D341Med (cell line): ENCODE results near the gene SLAIN2.
"Not testable (repeated sequence)": the region's sequence is repeated elsewhere in the genome, so short reads cannot be mapped to it uniquely, and the experiment has no call there.

ENCODE experiments used
- DNase-seq: peaks from one replicate; pipeline ENCODE4 v3.0.0; 2012; ENCODE audit warnings: low spot score

The SLAIN2 gene

DNA sequence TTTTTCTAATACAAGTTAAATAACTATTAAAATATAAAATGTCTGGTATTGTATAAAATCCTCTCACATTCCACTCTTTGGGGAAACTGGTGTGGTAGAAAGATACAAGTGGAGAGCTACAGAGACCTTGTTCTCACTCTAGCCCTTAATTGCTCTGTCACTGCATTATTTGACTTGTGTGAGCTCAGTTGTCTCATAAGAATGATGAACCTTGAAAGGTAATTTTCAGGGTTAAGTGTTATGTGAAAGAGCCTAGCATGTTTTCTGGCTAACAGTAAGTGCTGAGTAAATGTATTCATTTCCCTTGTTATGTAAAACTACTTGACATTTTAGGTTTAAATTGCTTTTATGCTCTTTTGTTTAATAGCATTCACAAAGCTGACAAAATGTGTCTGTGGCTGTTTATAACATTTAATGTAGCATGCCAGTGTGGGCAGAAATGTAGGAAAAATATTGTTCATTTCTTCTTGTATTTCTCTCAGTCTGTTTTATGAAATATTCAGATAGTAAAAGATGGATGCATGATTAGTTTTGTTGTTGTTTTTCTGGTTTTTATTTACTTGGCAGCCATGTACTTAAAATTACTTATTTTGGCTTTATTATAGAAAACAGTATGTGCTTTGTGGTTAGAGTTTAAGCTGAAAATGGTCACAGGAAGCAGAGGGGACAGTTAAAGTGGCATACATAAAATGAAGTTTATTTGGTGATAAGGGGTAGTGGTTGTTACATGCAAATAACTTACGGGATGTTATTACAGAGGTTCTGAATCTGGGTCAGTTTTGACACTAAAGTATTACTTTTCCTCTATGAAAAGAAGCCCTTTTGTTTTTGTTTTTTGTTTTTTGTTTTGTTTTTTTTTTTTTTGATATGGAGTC lies 29.2 kb downstream of the SLAIN2 start:
- DNase-seq, result no peak

DNA sequence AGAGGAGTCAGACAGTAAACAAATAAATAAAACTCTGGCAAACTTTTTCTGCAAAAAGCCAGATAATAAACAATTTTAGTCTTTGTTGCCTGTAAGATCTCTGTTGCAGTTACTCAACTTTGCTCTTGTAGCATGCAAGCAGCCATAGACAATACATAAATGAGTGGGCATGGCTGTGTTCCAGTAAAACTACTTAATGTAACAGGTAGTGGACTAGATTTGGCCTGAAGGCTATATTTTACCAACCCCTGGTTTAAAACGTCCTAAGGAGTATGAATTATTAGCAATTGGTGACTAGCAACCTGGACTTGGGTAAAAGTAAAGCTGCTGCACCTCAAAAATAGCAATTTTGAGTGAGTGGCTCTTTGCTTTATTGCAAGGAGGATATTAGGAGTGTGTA lies 30.9 kb downstream of the SLAIN2 start:
- DNase-seq, result no peak

DNA sequence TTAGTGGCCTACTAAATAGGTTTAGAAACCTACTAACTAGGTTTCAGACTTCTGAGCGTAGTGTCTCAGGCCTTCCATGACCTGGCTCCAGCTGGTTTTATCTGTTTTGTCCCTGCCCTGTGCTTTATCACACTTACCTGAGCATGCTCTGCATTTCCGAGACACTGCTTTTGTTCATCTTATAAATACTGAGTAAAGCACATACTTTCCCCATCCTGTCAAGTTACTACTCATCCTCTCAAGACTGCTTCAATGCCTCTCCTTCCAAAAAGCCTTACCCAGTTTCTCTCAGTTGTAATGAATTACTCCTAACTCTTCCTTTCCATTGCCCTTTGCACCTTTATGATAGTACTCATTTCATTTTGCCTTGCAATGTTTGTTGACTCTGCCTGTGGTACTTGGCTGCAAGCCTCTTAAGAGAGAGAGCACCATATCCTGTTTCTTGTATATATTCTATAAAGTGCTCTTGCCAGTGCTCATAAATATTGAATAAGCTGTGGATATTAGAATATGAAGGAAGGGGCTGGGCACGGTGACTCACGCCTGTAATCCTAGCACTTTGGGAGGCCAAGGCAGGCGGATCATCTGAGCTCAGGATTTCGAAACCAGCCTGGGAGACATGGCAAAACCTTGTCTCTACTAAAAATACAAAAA lies 34.4 kb downstream of the SLAIN2 start:
- DNase-seq, result no peak

DNA sequence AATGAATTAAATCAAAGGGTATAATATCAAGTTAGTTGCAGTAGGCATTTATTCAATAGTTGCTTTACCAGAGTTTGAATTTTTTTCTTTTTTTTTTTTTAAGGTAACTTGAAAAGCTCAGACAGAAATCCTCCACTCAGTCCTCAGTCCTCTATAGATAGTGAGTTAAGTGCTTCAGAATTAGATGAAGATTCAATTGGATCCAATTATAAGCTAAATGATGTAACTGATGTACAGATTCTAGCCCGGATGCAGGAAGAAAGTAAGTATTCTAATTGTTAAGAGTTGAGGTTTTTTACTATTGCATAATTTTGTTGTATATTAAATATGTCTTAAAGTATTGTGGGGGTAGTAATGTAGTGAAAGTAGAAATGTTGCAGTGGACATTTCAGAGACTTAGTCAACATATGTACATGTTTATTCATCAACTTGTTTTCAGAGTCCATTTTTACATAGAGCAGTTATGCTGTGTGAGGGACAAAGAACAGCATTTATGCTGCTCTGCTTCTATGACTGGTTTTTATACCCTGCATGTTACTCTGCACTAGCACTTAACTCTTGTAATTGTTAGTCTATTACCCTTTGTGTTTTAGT lies 38.4 kb downstream of the SLAIN2 start:
- DNase-seq, result no peak

DNA sequence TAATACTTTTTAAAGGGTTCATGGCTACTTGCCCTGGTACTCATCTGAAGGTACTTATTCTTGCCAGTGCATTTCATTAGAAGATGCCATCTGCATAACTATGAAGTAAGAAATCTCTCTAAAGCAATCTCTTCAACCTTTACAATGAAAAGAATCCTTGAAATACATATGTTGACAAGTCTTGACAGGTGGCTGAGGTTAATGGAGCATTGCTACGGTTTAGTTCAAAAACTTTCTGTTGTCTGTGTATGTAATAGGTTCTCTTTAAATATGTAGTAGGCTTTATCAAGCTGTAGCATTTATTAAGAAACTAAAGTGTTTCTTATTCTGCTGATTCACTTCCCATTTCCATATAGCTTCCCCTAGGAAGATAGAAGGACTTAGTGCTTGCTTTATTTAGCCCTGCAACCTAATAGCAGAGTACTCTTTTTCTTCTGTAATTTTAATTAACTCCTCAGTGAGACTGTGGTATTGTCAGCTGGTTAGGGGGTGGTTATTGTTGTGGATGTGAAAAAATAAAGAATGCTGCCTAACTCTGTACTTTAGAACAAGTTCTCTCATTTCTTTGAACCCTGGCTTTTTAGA lies 39.3 kb downstream of the SLAIN2 start:
- DNase-seq, result no peak

DNA sequence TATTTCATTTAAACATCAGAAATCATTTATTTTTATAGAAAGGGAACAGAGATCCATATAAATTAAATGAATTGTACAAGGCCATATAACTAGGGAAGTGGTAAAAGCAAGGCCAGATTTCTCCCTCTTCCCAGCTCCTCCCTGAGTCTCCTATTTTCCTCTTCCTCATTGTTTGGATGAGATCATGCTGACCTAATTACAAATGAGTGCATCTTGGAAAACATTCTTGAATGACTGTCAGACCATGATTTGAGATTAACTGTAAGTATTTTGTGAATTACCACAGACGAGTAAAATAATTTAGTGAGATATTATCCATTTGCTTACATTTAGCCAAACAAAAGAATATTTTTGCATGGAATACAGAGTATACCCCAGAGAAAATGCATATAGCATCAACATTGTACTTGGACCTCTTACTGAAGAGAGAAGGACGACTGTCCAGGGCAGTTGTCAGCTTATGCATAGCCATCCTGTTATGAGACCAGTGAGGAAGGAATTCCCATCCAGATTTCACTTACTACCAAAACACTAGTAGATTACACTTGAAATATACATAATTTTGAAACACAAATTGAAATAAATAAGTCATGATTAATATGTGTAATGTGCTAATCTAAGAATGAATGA lies 47.3 kb downstream of the SLAIN2 start:
- DNase-seq, result no peak

DNA sequence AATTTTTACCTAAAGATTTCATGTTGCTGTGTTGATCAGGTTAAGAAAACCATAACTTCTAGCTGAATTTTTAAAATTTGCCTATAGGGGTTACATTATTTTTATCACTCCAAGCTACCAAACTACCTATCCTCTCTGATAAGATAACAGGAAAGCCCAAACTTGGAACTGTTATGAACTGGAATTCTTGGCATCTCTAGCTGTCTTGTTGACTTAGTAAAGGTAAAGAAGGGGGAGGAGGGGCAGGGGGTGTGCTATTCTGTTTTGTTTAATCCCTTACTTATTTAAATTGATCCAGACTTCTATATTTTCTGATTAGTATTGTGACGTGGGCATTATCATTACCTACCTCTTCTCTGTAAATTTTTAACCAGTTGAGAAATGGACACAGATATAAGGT lies 54.7 kb downstream of the SLAIN2 start:
- no peak for DNase-seq

DNA sequence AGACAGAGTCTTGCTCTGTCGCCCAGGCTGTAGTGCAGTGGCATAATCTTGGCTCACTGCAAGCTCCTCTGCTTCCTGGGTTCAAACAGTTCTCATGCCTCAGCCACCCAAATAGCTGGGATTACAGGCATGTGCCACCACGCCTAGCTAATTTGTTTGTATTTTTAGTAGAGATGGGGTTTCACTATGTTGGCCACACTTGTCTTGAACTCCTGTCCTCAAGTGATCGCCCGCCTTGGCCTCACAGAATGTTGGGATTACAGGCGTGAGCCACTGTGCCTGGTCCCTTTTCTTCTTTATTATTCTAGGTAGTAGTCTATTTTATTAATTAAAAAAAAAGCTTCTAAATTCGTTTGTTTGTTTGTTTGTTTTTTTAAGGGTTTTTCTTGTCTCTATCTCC lies 59.1 kb downstream of the SLAIN2 start:
- DNase-seq, result no peak

DNA sequence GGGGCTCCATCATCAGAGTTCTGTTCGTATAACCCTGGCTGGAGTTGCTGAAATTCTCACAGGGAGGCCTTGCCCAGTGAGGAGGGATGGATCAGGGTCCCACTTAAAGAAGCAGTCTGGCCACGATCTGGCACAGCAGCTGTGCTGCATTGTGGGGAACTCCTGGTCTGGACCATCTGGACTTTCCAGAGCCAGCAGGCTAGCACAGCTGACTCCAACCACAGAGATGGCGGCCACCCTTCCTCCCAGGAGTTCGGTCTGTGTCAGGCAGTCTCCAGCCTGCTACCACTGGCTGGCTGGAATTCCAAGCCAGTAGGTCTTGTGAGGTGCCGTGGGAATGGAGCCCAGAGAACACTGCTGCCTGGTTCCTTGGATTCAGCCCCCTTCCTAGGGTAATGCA lies 62.0 kb downstream of the SLAIN2 start:
- no peak for DNase-seq

DNA sequence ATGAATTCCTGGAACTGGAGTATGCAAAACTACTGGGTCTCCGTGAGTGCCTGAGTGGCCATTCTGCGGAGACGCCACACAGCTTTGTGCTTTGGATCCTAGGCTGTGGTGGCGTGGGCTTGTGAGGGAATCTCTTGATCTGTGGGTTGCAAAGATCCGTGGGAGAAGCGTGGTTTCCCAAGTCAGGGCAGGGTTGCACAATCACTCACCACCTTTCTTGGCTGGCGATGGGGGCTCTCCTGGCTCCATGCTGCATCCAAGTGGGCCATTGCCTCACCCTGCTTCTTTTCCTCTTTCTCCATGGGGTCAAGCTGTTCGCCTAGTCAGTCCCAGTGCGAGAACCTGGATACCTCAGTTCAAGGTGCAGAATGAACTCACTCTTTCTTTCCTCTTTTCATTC lies 62.5 kb downstream of the SLAIN2 start:
- no peak for DNase-seq

DNA sequence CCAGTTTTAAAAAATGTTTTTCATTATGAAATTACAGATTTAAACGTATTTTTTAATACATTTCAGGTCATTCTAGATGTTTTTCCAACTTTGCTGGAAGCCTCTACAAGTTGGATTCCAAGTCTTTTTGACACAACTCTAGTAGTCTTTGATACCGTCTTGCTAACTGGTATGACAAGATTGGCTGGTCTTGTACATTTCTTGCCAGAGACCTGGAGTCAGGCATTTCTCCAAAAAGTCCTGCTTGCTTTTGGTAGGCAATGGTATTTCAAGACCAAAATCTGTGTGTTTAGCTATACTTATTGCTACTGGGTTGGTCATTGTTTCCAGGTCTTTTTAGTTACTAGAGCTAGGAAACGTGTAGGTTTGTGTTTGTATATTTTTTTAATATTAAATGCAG lies 64.6 kb downstream of the SLAIN2 start:
- DNase-seq, result no peak

DNA sequence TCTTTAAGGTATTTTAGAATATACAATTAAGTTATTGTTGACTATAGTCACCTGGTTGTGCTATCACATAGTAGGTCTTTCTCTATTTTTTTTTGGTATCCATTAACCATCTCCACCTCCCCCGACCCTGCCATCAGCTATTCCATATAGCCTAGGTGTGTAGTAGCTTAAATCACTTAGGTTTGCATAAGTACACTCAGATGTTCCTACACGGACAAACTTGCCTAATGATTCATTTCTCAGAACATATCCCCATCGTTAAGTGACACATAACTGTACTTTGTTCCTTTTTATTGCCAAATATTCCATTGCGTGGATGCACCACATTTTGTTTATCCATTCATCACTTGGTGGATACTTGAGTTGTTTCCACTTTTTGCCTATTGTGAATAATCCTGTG lies 67.9 kb downstream of the SLAIN2 start:
- DNase-seq, result no peak

DNA sequence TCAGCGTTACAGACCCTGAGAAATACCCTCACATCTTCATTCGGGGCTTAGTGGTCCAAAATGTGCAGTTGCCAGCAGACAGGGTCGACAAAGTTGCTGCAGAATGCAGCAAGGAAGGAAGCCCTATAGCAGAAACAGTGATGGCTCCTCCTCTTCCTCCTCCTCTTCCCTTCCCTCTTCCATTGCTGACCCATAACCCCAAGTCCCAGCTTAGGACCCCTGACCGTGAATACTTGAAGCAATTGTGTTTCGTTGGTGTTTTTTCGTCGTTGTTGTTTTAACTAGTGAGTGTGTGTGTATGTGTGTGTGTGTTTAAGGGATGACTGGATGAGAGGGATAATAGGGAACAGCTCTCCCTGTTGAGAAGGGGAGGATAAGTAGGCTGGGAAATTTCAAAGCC lies 69.5 kb downstream of the SLAIN2 start:
- DNase-seq, result no peak

DNA sequence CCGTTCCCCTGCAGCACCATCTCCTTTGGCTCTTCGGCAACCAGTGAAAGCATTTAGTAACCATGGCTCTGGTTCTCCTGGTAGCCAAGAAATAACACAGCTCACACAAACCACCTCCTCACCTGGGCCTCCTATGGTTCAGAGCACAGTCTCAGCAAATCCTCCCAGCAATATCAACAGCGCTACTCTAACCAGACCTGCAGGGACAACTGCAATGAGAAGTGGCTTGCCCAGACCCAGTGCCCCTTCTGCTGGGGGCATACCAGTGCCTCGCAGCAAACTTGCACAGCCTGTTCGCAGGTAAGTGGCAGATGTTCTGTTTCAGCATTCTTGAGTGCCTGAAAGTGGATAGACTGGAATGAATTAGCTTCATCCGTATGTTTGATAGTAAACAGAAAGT lies 78.8 kb downstream of the SLAIN2 start:
- DNase-seq, result no peak

DNA sequence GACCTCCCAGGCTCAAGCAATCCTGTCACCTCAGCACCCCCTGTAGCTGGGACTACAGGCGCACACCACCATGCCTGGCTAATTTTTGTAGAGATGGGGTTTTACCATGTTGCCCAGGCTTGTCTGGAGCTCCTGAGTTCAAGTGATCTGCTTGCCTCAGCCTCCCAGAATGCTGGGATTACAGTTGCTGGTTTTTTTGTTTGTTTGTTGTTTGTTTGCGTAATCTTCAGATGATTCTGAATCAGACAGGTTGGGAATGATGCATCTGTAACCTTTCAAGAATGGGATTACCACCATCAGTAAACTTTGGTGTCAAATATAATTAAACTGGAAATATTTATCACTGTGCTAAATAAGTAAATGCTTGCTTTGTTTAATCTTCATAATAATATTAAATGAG lies 79.8 kb downstream of the SLAIN2 start:
- no peak for DNase-seq

DNA sequence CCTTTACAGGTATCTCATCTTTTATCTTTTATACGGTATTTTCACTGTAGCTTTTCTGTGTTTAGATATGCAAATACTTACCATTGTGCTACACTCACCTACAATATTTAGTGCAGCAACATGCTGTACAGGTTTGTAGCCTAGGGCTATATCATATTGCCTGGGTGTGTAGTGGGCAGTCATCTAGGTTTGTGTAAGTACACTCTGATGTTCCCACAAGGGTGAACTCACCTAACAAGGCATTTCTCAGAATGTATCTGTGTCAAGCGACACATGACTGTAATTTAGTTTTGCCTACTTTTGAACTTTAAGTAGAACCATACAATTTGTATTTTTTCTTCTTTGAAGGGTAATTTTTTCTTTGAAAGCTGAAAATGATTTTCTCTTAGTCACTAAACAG lies 87.6 kb downstream of the SLAIN2 start:
- no peak for DNase-seq

DNA sequence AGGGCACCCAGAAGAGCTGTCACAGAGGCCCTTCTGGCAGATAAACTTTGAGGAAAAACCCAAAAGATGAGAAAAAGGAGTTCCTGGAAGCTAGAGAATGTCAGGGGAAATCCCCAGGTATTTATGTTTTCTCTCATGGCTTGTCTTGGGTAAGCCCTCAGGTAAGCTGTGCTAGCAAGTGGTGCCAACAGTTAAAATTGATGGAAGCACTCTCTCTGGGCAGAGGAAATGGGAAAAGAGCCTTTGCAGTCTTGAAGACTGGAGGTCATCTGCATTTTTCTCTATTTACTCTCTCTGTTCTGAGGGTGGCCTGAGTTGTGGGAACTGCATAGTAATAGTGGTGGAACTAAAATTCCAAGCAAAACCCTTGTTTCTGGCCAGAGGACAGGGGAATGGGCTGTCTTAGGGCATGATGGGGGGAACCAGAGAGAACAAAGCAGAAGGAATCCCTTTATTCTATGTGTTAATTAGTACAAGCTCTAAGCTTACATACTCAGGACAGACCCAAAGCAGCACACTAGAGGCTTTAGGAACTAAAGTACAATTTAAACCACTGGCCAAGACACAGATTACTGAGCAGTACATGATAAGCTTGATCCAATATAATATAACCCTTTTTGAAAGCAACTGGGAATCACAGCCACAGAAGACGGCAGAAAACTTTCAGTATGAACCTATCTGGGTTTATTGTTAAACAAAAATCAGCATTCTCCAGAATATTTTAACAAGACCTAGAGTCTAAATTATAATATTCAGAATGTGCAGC lies 88.6 kb downstream of the SLAIN2 start:
- no peak for DNase-seq

DNA sequence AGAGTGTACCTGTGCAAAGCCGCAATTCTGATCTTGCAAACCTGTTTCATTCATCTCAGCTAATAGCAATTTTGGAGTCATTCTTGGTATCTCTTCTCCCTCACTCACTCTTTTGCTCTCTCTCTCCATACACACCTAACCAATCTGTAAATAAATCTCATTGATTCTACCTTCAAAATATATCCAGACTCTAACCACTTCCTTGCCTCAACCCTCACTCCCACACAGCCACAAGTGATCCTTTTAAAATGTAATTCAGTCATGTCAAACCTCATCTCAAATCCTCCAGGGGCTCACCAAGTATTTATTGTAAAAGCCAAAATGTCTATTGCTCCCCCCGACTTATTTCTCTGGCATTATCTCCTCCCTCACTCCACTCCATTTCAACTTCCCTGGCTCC lies 90.1 kb downstream of the SLAIN2 start:
- no peak for DNase-seq

DNA sequence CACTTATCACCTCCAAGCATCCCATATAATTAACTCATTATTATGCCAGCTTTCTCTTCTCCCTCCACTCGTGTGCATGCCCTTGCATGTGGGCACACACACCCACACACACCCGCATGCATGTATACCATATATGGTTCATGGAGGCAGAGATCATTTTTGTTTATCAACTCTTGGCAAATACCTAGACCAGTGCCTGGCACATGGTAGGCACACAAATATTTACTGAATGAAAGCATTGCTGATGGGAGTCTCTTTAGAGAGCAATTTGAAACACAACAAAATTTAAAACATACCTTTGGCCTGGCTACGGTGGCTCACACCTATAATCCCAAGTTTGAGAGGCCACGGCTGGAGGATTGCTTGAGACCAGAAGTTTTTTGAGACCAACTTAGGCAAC lies 90.7 kb downstream of the SLAIN2 start:
- no peak for DNase-seq

DNA sequence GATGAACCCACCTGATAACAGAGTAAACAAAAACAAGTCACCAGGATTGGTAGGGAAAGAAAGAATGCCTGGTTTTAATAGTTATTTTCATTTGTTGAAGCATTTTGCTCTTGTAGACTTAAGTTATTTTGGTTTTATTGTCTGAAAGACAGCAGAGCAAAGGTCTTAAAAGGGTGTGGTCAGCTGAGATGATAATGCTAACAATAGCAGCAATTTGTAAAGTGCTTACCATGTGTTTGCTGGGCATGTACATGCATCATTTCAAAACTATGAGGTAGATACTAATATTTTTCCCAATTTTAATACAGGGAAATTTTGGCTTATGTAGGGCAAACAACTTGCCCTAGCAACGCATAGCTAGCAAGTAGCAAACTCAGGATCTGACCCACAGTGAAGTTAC lies 95.0 kb downstream of the SLAIN2 start:
- DNase-seq, result no peak

DNA sequence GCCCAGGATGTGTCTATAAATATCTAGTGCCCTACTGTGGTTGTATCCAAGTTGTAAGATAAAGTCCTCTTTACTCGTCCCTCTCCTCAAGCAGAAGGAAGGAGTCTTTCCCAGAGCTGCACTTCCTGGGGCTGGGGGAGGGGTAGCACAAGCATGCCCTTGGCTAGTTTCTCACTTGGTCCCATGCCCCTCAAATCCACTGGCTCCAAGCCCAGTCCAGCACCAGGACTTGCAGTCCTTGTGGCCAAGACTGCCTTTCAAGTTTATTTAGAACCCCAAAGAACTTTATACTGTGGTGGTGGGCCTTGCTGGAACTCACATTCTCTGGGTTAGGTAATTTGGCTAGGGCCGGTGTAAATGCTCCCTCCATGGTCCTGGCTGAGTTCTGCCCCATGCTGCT lies 98.7 kb downstream of the SLAIN2 start:
- no peak for DNase-seq

DNA sequence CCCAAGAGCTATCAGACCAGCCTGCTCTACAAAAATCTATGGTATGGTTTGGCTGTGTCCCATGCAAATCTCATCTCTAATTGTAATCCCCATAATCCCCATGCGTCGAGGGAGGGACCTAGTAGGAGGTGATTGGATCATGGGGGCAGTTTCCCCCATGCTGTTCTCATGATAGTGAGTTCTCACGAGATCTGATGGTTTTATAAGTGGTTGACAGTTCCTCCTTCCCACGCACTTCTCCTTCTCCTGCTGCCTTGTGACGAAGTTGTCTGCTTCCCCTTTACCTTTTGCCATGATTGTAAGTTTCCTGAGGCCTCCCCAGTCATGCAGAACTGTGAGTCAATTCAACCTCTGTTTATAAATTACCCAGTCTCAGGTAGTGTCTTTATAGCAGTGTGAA lies 99.6 kb downstream of the SLAIN2 start:
- DNase-seq, result not testable (repeated sequence)
